GM21528 (cell line): ENCODE data around the gene PDE7B.

Experiments used
- ATAC-seq: cut with Tn5 transposase; IDR thresholded peaks from one replicate; pipeline ENCODE4 v1.9.1; 2021; ENCODE audit warnings: mild to moderate bottlenecking, moderate library complexity; ENCODE audit not compliant: unreplicated experiment, low FRiP score

PDE7B gene

GRCh38 chr6:135976585-135976984, 125.1 kb downstream of the PDE7B start:
- no peak for ATAC-seq

- no peak for ATAC-seq
Measured at GRCh38 chr6:135983093-135983492, 131.6 kb downstream of the PDE7B start.

DNA sequence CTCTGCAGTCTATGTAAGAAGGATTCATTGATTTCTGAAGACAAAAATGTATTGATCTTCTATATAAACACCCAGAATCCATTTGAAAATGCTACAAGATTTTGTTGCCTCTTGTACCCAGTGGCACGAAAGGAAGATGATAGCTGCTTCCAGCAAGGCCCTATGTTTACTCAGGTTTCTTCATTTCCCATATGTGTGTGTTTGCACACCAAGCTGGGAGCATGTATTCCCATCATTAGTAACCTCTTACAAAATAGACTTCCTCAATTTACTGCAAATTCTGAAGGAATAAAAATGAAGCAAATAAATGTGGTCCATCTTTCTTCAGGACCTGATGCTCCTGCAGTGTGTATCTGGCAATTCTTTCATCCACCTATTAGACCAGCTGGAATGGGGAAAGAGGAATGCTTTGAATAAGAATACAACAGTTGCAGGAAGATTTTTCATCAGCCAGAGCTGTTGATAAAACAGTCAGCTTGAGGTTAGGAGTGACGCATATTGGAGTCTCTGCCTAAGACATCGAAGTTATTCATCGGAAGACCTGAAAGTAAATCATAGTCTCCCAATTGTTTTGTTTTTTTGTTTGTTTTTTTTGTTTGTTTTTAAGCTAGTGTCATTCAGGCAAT, 132.3 kb downstream of the PDE7B start:
- ATAC-seq = no peak

DNA sequence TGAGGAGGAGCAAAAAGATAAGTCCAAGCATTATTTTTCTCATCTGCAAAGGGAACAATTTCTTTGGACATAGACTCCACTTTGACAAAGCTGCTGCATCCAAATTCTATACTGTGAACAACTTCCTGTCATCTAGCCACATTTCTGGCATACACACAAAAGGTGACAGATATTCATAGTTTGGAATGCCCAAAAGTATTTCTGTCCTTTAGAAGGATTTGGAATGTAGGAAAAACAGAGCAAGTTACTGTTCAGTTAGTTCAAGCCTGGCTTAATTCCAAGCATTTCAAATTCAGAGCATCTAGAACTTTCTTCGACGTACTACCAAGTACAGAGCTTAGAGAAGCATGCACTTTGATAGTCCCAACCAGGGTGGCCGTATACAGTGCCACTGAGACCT, 134.0 kb downstream of the PDE7B start:
- ATAC-seq = no peak

DNA sequence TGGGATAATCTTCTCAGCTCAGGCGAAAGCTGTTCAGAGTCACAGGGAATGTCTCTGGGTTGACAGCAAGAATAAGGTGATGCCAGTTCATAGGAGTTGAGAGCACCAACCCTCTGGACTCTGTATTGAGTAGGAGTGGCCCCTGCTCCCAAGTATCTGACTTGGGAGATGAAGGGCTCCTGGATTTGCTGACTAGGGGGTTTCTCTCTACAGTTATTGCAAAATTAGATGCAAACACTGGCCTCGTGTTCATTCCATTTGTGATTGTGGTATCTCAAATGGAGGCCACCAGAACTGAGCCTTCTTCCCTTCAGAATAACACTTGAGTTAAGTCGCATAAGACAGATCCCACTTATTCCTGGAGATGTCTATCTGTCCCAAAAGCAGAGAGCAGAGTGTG, 135.7 kb downstream of the PDE7B start:
- no peak for ATAC-seq

- ATAC-seq = no peak
Measured at GRCh38 chr6:135990439-135990838, 138.9 kb downstream of the PDE7B start.

- no peak for ATAC-seq
Measured at GRCh38 chr6:135990855-135991464, 139.5 kb downstream of the PDE7B start.

GRCh38 chr6:135992739-135993138, 141.2 kb downstream of the PDE7B start:
- no peak for ATAC-seq

DNA sequence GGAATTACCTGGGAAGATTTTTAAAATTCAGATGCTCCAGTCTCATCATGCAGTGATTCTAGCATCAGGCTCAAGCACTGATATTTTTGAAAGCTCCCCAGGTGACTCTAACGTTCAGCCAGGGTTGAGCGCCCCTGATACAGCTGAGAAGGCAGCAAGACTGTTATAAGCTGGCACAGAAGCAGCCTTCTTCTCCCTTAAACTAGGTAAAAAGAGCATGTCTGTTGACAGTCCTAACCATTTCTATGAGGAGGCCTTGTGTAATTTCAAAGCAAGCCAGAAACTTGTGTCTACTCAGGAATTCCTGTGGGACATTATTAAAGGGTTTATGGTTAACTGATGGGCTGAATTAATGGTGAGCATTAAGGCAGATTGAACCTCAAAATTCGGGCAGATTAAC, 141.9 kb downstream of the PDE7B start:
- ATAC-seq = no peak

DNA sequence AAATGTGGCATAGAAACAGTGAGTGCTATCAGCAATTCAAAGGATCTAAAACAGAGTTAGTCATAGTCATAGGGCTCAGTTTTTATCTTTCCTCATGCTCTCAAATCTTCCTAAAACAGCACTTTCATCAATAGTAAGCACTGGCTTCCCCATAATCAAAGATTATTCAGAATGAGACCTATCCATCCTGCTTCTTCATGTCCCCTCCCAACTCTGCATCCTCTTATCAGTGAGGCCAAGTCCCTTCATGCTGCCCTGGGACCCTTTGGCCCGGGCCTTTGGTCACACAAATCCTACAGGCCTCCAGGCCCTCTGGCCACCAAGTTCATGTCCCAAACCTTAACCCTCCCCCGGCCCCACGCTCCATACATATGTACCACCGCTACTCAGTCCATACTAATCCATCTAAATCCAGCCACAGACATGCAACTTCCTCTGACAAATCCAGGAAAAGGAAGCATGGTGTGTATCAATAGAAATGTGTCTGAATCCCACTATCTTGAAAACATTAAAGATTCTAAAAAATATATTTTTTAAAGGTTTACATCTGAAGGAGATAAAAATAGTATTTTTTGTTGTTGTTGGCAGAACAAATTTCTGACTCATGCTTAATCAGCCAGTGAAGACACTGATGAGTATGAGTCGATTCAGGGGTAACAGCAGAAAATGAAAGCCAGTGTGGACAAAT, 143.5 kb downstream of the PDE7B start:
- no peak for ATAC-seq

DNA sequence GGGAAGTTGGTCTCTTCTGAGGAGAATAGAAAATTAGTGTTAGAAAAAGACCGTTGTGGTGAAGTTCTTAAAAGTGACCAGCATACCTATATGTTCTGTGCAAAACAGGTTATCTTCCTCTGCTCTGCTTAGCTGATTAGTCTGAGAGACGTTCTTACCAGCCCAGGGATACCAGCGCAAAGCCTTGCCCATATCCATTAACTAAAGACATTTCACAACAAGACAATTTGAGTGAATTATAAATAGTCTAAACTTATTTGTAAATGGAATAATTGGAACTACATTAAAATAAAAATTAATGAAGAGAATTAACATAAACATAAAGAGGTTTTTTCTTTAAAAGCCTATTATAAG, 144.0 kb downstream of the PDE7B start:
- no peak for ATAC-seq

DNA sequence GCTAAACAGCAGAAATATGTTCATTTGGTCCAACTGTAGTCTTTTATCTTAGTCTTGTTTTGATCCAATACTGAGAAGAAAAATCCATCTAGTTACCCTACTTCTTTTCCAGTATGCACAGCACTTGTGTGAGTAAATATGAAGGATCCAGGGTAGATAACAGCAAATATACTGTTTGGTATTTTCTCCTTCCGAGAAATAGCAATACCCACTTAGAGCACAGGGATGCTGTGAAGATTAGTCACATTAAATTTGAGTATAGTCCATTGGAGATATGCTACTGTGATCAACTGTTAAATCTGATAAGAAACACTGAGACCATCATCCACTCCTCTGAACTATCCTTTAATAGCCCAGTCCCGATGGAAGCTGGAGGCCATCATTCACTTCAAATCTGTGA, 145.2 kb downstream of the PDE7B start:
- ATAC-seq = no peak

GRCh38 chr6:135999393-135999792, 147.9 kb downstream of the PDE7B start:
- no peak for ATAC-seq

GRCh38 chr6:136007345-136007744, 155.8 kb downstream of the PDE7B start:
- no peak for ATAC-seq

GRCh38 chr6:136011475-136011874, 160.0 kb downstream of the PDE7B start:
- no peak for ATAC-seq

- no peak for ATAC-seq
Measured at GRCh38 chr6:136012198-136012887, 160.8 kb downstream of the PDE7B start.

- ATAC-seq = no peak
Measured at GRCh38 chr6:136012943-136013342, 161.4 kb downstream of the PDE7B start.

DNA sequence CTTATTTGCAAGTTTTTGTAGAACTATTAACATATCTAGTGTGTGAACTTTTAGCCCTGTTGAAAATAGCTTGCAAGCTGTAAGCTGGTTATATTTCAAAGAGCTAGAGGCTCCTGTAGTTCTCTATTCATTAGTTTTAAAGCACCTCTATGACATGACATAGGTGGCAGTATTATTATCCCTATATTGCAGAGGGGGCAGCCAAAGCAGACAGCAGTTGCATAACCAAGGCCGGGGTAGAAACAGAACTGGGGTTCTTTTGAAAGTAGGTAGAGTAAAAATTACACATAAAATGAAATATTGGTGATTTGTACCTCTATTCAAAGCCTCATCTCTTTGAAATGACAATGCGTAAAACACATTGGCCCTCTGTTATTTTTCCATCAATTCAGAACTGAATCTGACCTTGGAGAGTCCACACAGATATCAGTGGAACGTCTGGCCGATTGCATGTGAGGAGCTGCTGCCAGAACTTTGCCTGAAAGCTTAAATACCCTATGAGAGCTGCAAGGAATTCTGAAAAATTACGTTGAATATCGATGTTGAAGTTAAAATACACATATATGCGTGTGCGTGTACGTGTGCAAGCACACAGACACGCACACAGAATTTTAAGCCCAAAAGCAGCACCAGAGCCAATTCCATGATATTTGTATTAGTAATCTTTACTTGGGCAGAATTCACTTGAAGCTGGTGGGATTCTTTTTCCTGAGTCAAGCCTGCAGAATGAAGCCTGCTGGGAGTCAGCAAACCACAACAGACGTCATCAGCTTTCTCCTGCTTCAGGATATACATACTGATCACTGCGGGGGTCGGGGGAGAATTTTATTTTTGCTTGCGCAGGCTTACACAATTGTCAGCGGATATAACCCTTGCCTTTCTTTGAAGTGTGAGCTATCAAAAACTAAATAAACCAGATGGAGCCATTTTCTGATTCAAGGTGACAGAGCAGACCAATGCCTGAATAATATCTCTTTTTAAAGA, 163.2 kb downstream of the PDE7B start:
- no peak for ATAC-seq

DNA sequence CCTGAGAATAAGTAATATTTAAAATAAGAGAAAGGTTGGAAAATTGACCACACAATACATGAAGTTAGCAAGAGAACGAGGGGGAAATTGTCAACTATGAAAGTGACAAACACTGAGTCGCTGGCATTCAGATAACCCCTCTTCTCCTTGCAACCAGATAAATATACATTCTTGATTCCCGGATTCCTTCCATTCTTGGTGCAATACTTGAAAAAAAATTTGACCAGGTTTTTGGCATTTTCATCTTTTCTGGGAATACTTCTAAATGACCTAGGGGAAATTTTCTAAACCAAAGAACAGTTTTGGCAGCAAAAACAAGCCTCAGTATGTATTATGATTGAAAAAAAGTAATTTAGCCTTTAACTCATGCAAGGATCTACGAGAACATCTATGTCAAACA, 164.0 kb downstream of the PDE7B start:
- no peak for ATAC-seq
